Endothelial cell of umbilical vein (primary cell): ENCODE measurements around the gene LRFN5. TPM values are rescaled to one million over a fixed set of nuclear protein-coding genes. Genes with fewer than 3 reads are reported as not detected.

Experiments used
- BruUV-seq: library from RNA; stranded (reverse); fragments of 400-500 nt; replicated peaks from 2 replicates; lab custom pipeline; 2021; lab: Mats Ljungman, UMichigan
- CTCF ChIA-PET: fragments of 300-600, 350-600 bp; sonication (Branson Sonifier 250); formaldehyde crosslinking; loops from one replicate; lab custom pipeline; 2021; ENCODE audit warnings: antibody characterized with exemption, inconsistent platforms; lab: Charles Lee
- POLR2A ChIA-PET: fragments of 300-600, 350-600 bp; sonication (Branson Sonifier 250); formaldehyde crosslinking; loops from one replicate; lab custom pipeline; 2021; ENCODE audit warnings: antibody characterized with exemption, inconsistent platforms; lab: Charles Lee
- DNase-seq: peaks from one replicate; pipeline ENCODE4 v3.0.0-alpha.2; 2011; ENCODE audit warnings: low read depth, low spot score
- FAIRE-seq: peaks from 2 replicates; lab custom pipeline; 2011; peaks lifted over from hg19 to GRCh38; lab: Jason Lieb, UNC
- H2AFZ ChIP-seq: 2 replicates; pipeline ENCODE4 v1.6.0; 2012; ENCODE audit warnings: low read depth, low read length, control low read depth, inconsistent platforms
- H3K27ac ChIP-seq: 2 replicates; pipeline ENCODE4 v1.5.1; 2011; ENCODE audit warnings: low read depth, mild to moderate bottlenecking, control low read depth, low read length, moderate library complexity; ENCODE audit not compliant: insufficient read depth
- H3K27me3 ChIP-seq, 2 experiments: 2 replicates each; pipeline versions ENCODE4 v1.6.0 to v1.6.1; 2011; ENCODE audit warnings: low read length in 2 of 2, mixed read lengths in 1 of 2; ENCODE audit not compliant: control insufficient read depth in 2 of 2, insufficient read depth in 2 of 2
- H3K36me3 ChIP-seq, 2 experiments: 2 replicates in 1 of 2; 3 replicates in 1 of 2; pipeline ENCODE4 v1.5.1; 2011; ENCODE audit warnings: low read length in 2 of 2, mild to moderate bottlenecking in 1 of 2, moderate library complexity in 1 of 2; ENCODE audit not compliant: control insufficient read depth in 2 of 2, insufficient read depth in 2 of 2; ENCODE audit errors: extremely low read depth in 1 of 2
- H3K4me1 ChIP-seq: 3 replicates; pipeline ENCODE4 v1.5.1; 2011; ENCODE audit warnings: mild to moderate bottlenecking, low read length; ENCODE audit not compliant: control insufficient read depth, insufficient read depth; ENCODE audit errors: extremely low read depth
- H3K4me2 ChIP-seq: 2 replicates; pipeline ENCODE4 v1.6.1; 2011; ENCODE audit warnings: low read length, control low read depth, mixed read lengths; ENCODE audit not compliant: insufficient read depth
- H3K4me3 ChIP-seq, 3 experiments: fragments of 200-600 bp in 1 of 3; sonication (generic), shearing (Covaris generic) in 1 of 3; replicated peaks in 1 of 3; 2 replicates each; pipeline ENCODE4 v1.5.1; 2011 to 2016; ENCODE audit warnings: control low read depth in 3 of 3, low read length in 3 of 3, mild to moderate bottlenecking in 2 of 3, inconsistent platforms in 1 of 3, low read depth in 1 of 3, moderate library complexity in 1 of 3; ENCODE audit not compliant: insufficient read depth in 1 of 3
- H3K79me2 ChIP-seq: 2 replicates; pipeline ENCODE4 v1.6.0; 2012; ENCODE audit warnings: low read length, inconsistent platforms; ENCODE audit not compliant: control insufficient read depth, insufficient read depth
- H3K9ac ChIP-seq: replicated peaks from 2 replicates; pipeline ENCODE3; 2011; ENCODE audit warnings: low read length, control low read depth; ENCODE audit not compliant: insufficient read depth; ENCODE audit errors: extremely low read depth
- H3K9me1 ChIP-seq: replicated peaks from 3 replicates; pipeline ENCODE4 v1.6.0; 2011; ENCODE audit warnings: mild to moderate bottlenecking, low read length; ENCODE audit not compliant: control insufficient read depth, insufficient read depth; ENCODE audit errors: extremely low read depth
- H3K9me3 ChIP-seq: replicated peaks from 2 replicates; pipeline ENCODE4 v1.5.1; 2012; ENCODE audit warnings: low read length, inconsistent platforms; ENCODE audit not compliant: control insufficient read depth, insufficient read depth
- H4K20me1 ChIP-seq: replicated peaks from 2 replicates; pipeline ENCODE3; 2011; ENCODE audit warnings: mild to moderate bottlenecking, low read length; ENCODE audit not compliant: control insufficient read depth, insufficient read depth; ENCODE audit errors: extremely low read depth
- EZH2 ChIP-seq: IDR thresholded peaks from 2 replicates; pipeline ENCODE4 v1.6.1; 2012; ENCODE audit warnings: borderline replicate concordance, low read depth, mild to moderate bottlenecking, moderate library complexity, low read length, inconsistent platforms; ENCODE audit not compliant: severe bottlenecking
- FOS ChIP-seq: IDR thresholded peaks from 2 replicates; pipeline ENCODE4 v1.6.1; 2011; ENCODE audit warnings: mild to moderate bottlenecking, low read length, moderate library complexity, borderline replicate concordance; ENCODE audit not compliant: insufficient read depth
- GATA2 ChIP-seq: IDR thresholded peaks from 2 replicates; pipeline ENCODE4 v1.7.0; 2011; ENCODE audit warnings: low read depth, mild to moderate bottlenecking, moderate library complexity, mixed read lengths, low read length; ENCODE audit not compliant: insufficient read length, insufficient read depth
- JUN ChIP-seq: IDR thresholded peaks from 2 replicates; pipeline ENCODE4 v1.6.1; 2011; ENCODE audit warnings: borderline replicate concordance, low read depth; ENCODE audit not compliant: insufficient read length, insufficient read depth
- MAX ChIP-seq: IDR thresholded peaks from 2 replicates; pipeline ENCODE4 v1.6.1; 2011; ENCODE audit not compliant: insufficient read depth, insufficient read length
- MYC ChIP-seq: IDR thresholded peaks from one replicate; pipeline ENCODE4 v1.6.1; 2011; ENCODE audit warnings: mild to moderate bottlenecking, low read depth, low read length
- POLR2A ChIP-seq: IDR thresholded peaks from 2 replicates; pipeline ENCODE4 v1.6.1; 2012; ENCODE audit warnings: low read depth, mild to moderate bottlenecking, control low read depth, low read length
- POLR2AphosphoS5 ChIP-seq: IDR thresholded peaks from 2 replicates; pipeline ENCODE4 v1.6.1; 2012; ENCODE audit warnings: low read depth, mild to moderate bottlenecking, control low read depth, low read length, moderate library complexity; ENCODE audit not compliant: insufficient read depth
- dilution Hi-C: fragments of 300-500 bp; cut with MboI; formaldehyde crosslinking; loops from one replicate; pipeline ENCODE4 v1.15.0; 2019; ENCODE audit warnings: low sequenced_read_pairs; ENCODE audit not compliant: extremely low pct_ligation_motif_present
- intact Hi-C: fragments of 100-400 bp; cut with micrococcal nuclease; formaldehyde crosslinking; loops from one replicate; pipeline ENCODE4 v1.10.0; 2022
- polyA plus RNA-seq, 4 experiments: library from polyadenylated mRNA; depleted of rRNA in 3 of 4; stranded (reverse) in 3 of 4; unstranded in 1 of 4; fragments of >200 nt; gene quantifications; 2 replicates each; pipeline versions ENCODE4 v1.2.1 to v1.2.3, GENCODE V29; 2011 to 2012; ENCODE audit warnings: missing spikeins in 1 of 4
- total RNA-seq: library from RNA; stranded (reverse); gene quantifications from 2 replicates; pipeline ENCODE4 v1.2.3, GENCODE V29; 2021
- TF ChIP-seq, protein P1 (sequence below), 2 donors: IDR thresholded peaks; 1 replicate in 1 of 2; 2 replicates in 1 of 2; pipeline ENCODE4 v1.5.1; 2011; ENCODE audit warnings: low read length in 2 of 2, mild to moderate bottlenecking in 2 of 2, moderate library complexity in 2 of 2, control low read depth in 1 of 2, inconsistent platforms in 1 of 2, low read depth in 1 of 2; ENCODE audit not compliant: insufficient read depth in 1 of 2; ENCODE audit errors: extremely low read depth in 1 of 2

LRFN5 gene
- total and polyA plus RNA-seq, 2 donors (not counting 3 experiments of a cell fraction or from before 2014, with no cell fraction given) = not detected

- Histone ChIP-seq H3K79me2 (no peaks in the 10 kb centered on the region), H3K9me3 (no peaks in the 10 kb centered on the region), H3K4me3 (peak overlapping the region in 1 of 3 experiments; percentile 27), H3K9ac (no peak overlapping the region), H2AFZ (no peak overlapping the region), H3K4me1 (peaks cover 4% of the 10 kb centered on the region), H3K4me2 (peak overlapping the region; percentile 38), H3K36me3 (no peaks in the 10 kb centered on the region), H3K27ac (no peak overlapping the region), H3K9me1 (no peaks in the 10 kb centered on the region), H4K20me1 (no peaks in the 10 kb centered on the region), H3K27me3 (peaks cover 45 to 59% of the 10 kb centered on the region in 2 experiments)
- FAIRE-seq (no peak), DNase-seq (no peak)
- POLR2A ChIA-PET = no interaction called here
- intact Hi-C loops (no loop called here), dilution Hi-C loops (no loop called here)
- BruUV-seq = no TSS peak
- TF ChIP-seq MYC = no peak
- no peak for TF ChIP-seq GATA2
- TF ChIP-seq POLR2A = no peak
- no peak for TF ChIP-seq JUN
- TF ChIP-seq POLR2AphosphoS5 = no peak
- TF ChIP-seq EZH2 = no peak
- TF ChIP-seq, protein P1, sequence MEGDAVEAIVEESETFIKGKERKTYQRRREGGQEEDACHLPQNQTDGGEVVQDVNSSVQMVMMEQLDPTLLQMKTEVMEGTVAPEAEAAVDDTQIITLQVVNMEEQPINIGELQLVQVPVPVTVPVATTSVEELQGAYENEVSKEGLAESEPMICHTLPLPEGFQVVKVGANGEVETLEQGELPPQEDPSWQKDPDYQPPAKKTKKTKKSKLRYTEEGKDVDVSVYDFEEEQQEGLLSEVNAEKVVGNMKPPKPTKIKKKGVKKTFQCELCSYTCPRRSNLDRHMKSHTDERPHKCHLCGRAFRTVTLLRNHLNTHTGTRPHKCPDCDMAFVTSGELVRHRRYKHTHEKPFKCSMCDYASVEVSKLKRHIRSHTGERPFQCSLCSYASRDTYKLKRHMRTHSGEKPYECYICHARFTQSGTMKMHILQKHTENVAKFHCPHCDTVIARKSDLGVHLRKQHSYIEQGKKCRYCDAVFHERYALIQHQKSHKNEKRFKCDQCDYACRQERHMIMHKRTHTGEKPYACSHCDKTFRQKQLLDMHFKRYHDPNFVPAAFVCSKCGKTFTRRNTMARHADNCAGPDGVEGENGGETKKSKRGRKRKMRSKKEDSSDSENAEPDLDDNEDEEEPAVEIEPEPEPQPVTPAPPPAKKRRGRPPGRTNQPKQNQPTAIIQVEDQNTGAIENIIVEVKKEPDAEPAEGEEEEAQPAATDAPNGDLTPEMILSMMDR (IDR thresholded peaks at IDR 0.05; ENCODE audit: extremely low read depth in 1 of 2, insufficient read depth in 1 of 2, low read depth in 1 of 2, low read length in 2 of 2) = no peak
- TF ChIP-seq MAX = no peak
- TF ChIP-seq FOS = no peak
- CTCF ChIA-PET = no interaction called here
Observed at GRCh38 chr14:41604721-41605531, 1.8 kb upstream of the LRFN5 start.
